ENCODE data around the gene MAML3.

GRCh38 chr4:140138428-140138827 is 15.6 kb downstream of the MAML3 start:
- TF ChIP-seq CTCF (optimal IDR thresholded peaks at IDR 0.05 in 1 of 3, IDR thresholded peaks at IDR 0.05 in 1 of 3, conservative IDR thresholded peaks at IDR 0.05 in 1 of 3; ENCODE audit: extremely low read depth in 1 of 3, insufficient read depth in 2 of 3, low read length in 3 of 3) (no peak), EZH2 (IDR thresholded peaks at IDR 0.05; ENCODE audit: low read length) (no peak)
